Left lung (tissue), 10 donors: ENCODE measurements around the gene BMAL2. TPM values are rescaled to one million over a fixed set of nuclear protein-coding genes. Genes with fewer than 3 reads are reported as not detected.

Source experiments
- ATAC-seq: fragments of 200-7000 bp; cut with Tn5 transposase; one replicate; pipeline ENCODE4 v1.9.1; 2020; ENCODE audit warnings: moderate library complexity
- DNase-seq, 4 donors: peaks; one replicate each; pipeline ENCODE4 v3.0.0-alpha.2; 2013 to 2020
- H3K27ac ChIP-seq, 2 donors: fragments of 200-600 bp; sonication (generic) in 1 of 2; one replicate each; pipeline versions ENCODE4 v1.5.0 to v1.8.0; 2020 to 2021
- H3K27me3 ChIP-seq, 2 donors: fragments of 200-600 bp; sonication (generic) in 1 of 2; one replicate each; pipeline versions ENCODE4 v1.5.0 to v1.8.0; 2020 to 2021
- H3K36me3 ChIP-seq, 2 donors: fragments of 200-600 bp; sonication (generic) in 1 of 2; one replicate each; pipeline versions ENCODE4 v1.5.0 to v1.8.0; 2020 to 2021
- H3K4me1 ChIP-seq, 2 donors: fragments of 200-600 bp; one replicate each; pipeline ENCODE4 v1.8.0; 2021
- H3K4me3 ChIP-seq, 2 donors: fragments of 200-600 bp; sonication (generic) in 1 of 2; one replicate each; pipeline versions ENCODE4 v1.5.0 to v1.8.0; 2020 to 2021; ENCODE audit warnings: mild to moderate bottlenecking in 1 of 2
- H3K9me3 ChIP-seq, 2 donors: fragments of 200-600 bp; sonication (generic) in 1 of 2; one replicate each; pipeline versions ENCODE4 v1.5.0 to v1.8.0; 2020 to 2021
- intact Hi-C, 2 donors: fragments of 100-400 bp; cut with DNase I; formaldehyde crosslinking; loops; one replicate each; pipeline versions ENCODE4 v1.11.2 to v1.14.2; 2022
- polyA plus RNA-seq, 6 donors: library from polyadenylated mRNA; unstranded; fragments of 120-200 nt; gene quantifications; one replicate each; pipeline ENCODE4 v1.2.1, GENCODE V29; 2013; ENCODE audit not compliant: insufficient read length in 6 of 6
- total RNA-seq, 2 donors: library from RNA; stranded (reverse); fragmentation: NEBNext Ultra II Directional; extraction: Animal tissue kit (Norgen Biotek cat#: 25700); gene quantifications; one replicate each; pipeline ENCODE4 v1.2.1, GENCODE V29; 2021
- TF ChIP-seq, protein P1 (sequence below), 2 donors: fragments of 200-600 bp; sonication (generic) in 1 of 2; IDR thresholded peaks; one replicate each; pipeline versions ENCODE4 v1.5.0 to v1.8.0; 2021; ENCODE audit warnings: antibody characterized with exemption in 2 of 2
- donor health status: DM: no; HTN: yes; CAD: no.
- donor health status: DM: no; HTN: no; CAD: no.

BMAL2 gene
- total and polyA plus RNA-seq, 8 donors: 3.2 to 14.1 (median 4.2) TPM

DNA sequence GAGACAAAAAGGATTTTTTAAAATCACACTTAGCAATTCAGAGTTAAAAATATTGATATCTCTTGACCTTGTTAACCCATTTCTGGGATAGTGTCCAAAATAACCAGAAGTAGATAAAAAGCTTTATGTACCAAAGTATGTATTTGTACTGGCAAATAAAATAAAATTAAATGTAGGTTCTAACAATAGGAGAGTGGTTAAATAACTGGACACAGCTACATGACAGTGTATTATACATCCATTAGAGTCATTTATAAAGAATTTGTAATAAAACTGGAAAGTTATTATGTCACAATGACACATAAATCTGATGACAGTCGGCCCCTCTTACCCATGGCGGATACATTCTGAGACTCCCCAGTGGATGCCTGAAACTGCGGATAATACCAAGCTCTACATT lies 34.0 kb downstream of the BMAL2 start:
- no peak overlapping the region for H3K4me3 ChIP-seq
- H3K27ac ChIP-seq: no peak overlapping the region
- DNase-seq (no peak), ATAC-seq (no peak)
- intact Hi-C loops: no loop called here
- no peaks in the 10 kb centered on the region for H3K4me1 ChIP-seq
- no peaks in the 10 kb centered on the region for H3K9me3 ChIP-seq
- TF ChIP-seq, protein P1, sequence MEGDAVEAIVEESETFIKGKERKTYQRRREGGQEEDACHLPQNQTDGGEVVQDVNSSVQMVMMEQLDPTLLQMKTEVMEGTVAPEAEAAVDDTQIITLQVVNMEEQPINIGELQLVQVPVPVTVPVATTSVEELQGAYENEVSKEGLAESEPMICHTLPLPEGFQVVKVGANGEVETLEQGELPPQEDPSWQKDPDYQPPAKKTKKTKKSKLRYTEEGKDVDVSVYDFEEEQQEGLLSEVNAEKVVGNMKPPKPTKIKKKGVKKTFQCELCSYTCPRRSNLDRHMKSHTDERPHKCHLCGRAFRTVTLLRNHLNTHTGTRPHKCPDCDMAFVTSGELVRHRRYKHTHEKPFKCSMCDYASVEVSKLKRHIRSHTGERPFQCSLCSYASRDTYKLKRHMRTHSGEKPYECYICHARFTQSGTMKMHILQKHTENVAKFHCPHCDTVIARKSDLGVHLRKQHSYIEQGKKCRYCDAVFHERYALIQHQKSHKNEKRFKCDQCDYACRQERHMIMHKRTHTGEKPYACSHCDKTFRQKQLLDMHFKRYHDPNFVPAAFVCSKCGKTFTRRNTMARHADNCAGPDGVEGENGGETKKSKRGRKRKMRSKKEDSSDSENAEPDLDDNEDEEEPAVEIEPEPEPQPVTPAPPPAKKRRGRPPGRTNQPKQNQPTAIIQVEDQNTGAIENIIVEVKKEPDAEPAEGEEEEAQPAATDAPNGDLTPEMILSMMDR (IDR thresholded peaks at IDR 0.05): no peak
- H3K36me3 ChIP-seq: peaks cover 0 to 5% of the 10 kb centered on the region in 2 donors
- no peaks in the 10 kb centered on the region for H3K27me3 ChIP-seq

DNA sequence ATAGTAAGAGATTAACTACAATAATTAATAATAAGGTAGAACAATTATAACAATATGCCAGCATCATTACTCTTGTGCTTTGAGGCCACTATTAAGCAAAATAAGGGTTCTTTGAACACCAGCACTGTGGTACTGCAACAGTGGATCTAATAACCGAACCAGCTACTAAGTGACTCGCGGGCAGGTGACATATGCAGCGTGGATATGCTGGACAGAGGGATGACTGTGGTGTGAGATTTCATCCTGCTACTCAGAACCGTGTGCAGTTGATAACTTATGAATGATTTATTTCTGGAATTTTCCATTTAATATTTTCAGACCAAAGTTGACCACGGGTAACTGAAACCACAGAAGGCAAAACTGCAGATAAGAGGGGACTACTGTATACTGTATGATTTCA lies 34.4 kb downstream of the BMAL2 start:
- Histone ChIP-seq H3K4me3 (no peak overlapping the region), H3K27ac (no peak overlapping the region), H3K27me3 (no peaks in the 10 kb centered on the region), H3K4me1 (no peaks in the 10 kb centered on the region), H3K9me3 (peaks cover 0 to 2% of the 10 kb centered on the region in 2 donors), H3K36me3 (peaks cover 0 to 5% of the 10 kb centered on the region in 2 donors)
- intact Hi-C loops: no loop called here
- no peak for ATAC-seq
- TF ChIP-seq, protein P1 (IDR thresholded peaks at IDR 0.05): no peak
- no peak for DNase-seq

DNA sequence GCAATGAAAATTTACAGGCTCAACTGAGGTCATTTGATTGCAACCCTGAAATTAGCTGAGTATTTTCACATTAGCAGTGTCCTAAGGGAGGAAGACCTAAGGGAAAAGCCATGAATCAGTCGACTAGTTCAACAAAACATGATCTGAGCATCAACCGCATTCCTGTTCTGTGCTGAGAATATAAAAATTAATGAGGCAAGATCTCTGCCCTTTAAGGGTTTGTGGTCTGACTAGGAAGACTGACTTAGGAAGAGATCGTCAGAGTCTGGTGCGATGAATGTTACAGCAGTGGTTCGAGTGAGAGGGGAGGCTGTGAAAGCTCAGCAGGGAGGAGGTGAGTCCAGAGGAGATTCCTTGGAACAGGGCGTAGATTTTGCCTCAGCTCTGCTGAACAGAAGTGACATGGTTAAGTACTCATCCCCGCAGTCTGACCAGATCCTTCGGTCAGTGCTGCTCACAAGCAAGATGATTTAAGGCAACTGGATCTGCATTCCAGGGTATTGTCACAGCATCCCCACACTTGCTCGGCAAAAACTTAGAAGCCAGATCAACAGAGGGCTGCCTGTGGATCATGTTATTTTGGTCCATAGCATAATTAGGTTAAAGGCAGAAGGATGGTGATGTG lies 49.6 kb downstream of the BMAL2 start:
- TF ChIP-seq, protein P1 (IDR thresholded peaks at IDR 0.05): no peak
- ATAC-seq (no peak), DNase-seq (no peak)
- Histone ChIP-seq H3K4me3 (no peak overlapping the region), H3K27me3 (no peaks in the 10 kb centered on the region), H3K9me3 (no peaks in the 10 kb centered on the region), H3K27ac (no peak overlapping the region), H3K4me1 (no peaks in the 10 kb centered on the region), H3K36me3 (peaks cover 0 to 5% of the 10 kb centered on the region in 2 donors)
- intact Hi-C loops: no loop called here

Other genes with a start within 250 kb of the BMAL2 start
- gene STK38L, start 88.5 kb upstream of the BMAL2 start, total RNA-seq: 10 to 100 TPM; 28.2 to 34.8 TPM
- gene STK38L, start 88.5 kb upstream of the BMAL2 start, polyA plus RNA-seq: 10 to 100 TPM; 37.4 to 45.1 (median 40.6) TPM
- under 1 TPM in 1 of 2 donors, not detected in 1; 0.52 TPM for gene SMCO2, start 113.9 kb downstream of the BMAL2 start, total RNA-seq
- gene SMCO2, start 113.9 kb downstream of the BMAL2 start, polyA plus RNA-seq: under 1 TPM in 5 of 6 donors, not detected in 1; 0.17 to 0.60 (median 0.24) TPM
- gene PPFIBP1, start 191.4 kb downstream of the BMAL2 start, total RNA-seq: 10 to 100 TPM; 96.1 to 97.3 TPM
- 100 to 1,000 TPM in 3 of 6 donors, 10 to 100 TPM in 3; 82.8 to 126 (median 102) TPM for gene PPFIBP1, start 191.4 kb downstream of the BMAL2 start, polyA plus RNA-seq